Endothelial cell of umbilical vein (primary cell): ENCODE results near the gene KIF5C. TPM values are rescaled to one million over a fixed set of nuclear protein-coding genes. Genes with fewer than 3 reads are reported as not detected.

ENCODE experiments used
- BruUV-seq: library from RNA; stranded (reverse); fragments of 400-500 nt; replicated peaks from 2 replicates; lab custom pipeline; 2021; lab: Mats Ljungman, UMichigan
- CTCF ChIA-PET: fragments of 300-600, 350-600 bp; sonication (Branson Sonifier 250); formaldehyde crosslinking; loops from one replicate; lab custom pipeline; 2021; ENCODE audit warnings: antibody characterized with exemption, inconsistent platforms; lab: Charles Lee
- POLR2A ChIA-PET: fragments of 300-600, 350-600 bp; sonication (Branson Sonifier 250); formaldehyde crosslinking; loops from one replicate; lab custom pipeline; 2021; ENCODE audit warnings: antibody characterized with exemption, inconsistent platforms; lab: Charles Lee
- DNase-seq: peaks from one replicate; pipeline ENCODE4 v3.0.0-alpha.2; 2011; ENCODE audit warnings: low read depth, low spot score
- FAIRE-seq: peaks from 2 replicates; lab custom pipeline; 2011; peaks lifted over from hg19 to GRCh38; lab: Jason Lieb, UNC
- H2AFZ ChIP-seq: 2 replicates; pipeline ENCODE4 v1.6.0; 2012; ENCODE audit warnings: low read depth, low read length, control low read depth, inconsistent platforms
- H3K27ac ChIP-seq: 2 replicates; pipeline ENCODE4 v1.5.1; 2011; ENCODE audit warnings: low read depth, mild to moderate bottlenecking, control low read depth, low read length, moderate library complexity; ENCODE audit not compliant: insufficient read depth
- H3K27me3 ChIP-seq, 2 experiments: 2 replicates each; pipeline versions ENCODE4 v1.6.0 to v1.6.1; 2011; ENCODE audit warnings: low read length in 2 of 2, mixed read lengths in 1 of 2; ENCODE audit not compliant: control insufficient read depth in 2 of 2, insufficient read depth in 2 of 2
- H3K36me3 ChIP-seq, 2 experiments: 2 replicates in 1 of 2; 3 replicates in 1 of 2; pipeline ENCODE4 v1.5.1; 2011; ENCODE audit warnings: low read length in 2 of 2, mild to moderate bottlenecking in 1 of 2, moderate library complexity in 1 of 2; ENCODE audit not compliant: control insufficient read depth in 2 of 2, insufficient read depth in 2 of 2; ENCODE audit errors: extremely low read depth in 1 of 2
- H3K4me1 ChIP-seq: 3 replicates; pipeline ENCODE4 v1.5.1; 2011; ENCODE audit warnings: mild to moderate bottlenecking, low read length; ENCODE audit not compliant: control insufficient read depth, insufficient read depth; ENCODE audit errors: extremely low read depth
- H3K4me2 ChIP-seq: 2 replicates; pipeline ENCODE4 v1.6.1; 2011; ENCODE audit warnings: low read length, control low read depth, mixed read lengths; ENCODE audit not compliant: insufficient read depth
- H3K4me3 ChIP-seq, 3 experiments: fragments of 200-600 bp in 1 of 3; sonication (generic), shearing (Covaris generic) in 1 of 3; replicated peaks in 1 of 3; 2 replicates each; pipeline ENCODE4 v1.5.1; 2011 to 2016; ENCODE audit warnings: control low read depth in 3 of 3, low read length in 3 of 3, mild to moderate bottlenecking in 2 of 3, inconsistent platforms in 1 of 3, low read depth in 1 of 3, moderate library complexity in 1 of 3; ENCODE audit not compliant: insufficient read depth in 1 of 3
- H3K79me2 ChIP-seq: 2 replicates; pipeline ENCODE4 v1.6.0; 2012; ENCODE audit warnings: low read length, inconsistent platforms; ENCODE audit not compliant: control insufficient read depth, insufficient read depth
- H3K9ac ChIP-seq: replicated peaks from 2 replicates; pipeline ENCODE3; 2011; ENCODE audit warnings: low read length, control low read depth; ENCODE audit not compliant: insufficient read depth; ENCODE audit errors: extremely low read depth
- H3K9me1 ChIP-seq: replicated peaks from 3 replicates; pipeline ENCODE4 v1.6.0; 2011; ENCODE audit warnings: mild to moderate bottlenecking, low read length; ENCODE audit not compliant: control insufficient read depth, insufficient read depth; ENCODE audit errors: extremely low read depth
- H3K9me3 ChIP-seq: replicated peaks from 2 replicates; pipeline ENCODE4 v1.5.1; 2012; ENCODE audit warnings: low read length, inconsistent platforms; ENCODE audit not compliant: control insufficient read depth, insufficient read depth
- H4K20me1 ChIP-seq: replicated peaks from 2 replicates; pipeline ENCODE3; 2011; ENCODE audit warnings: mild to moderate bottlenecking, low read length; ENCODE audit not compliant: control insufficient read depth, insufficient read depth; ENCODE audit errors: extremely low read depth
- EZH2 ChIP-seq: IDR thresholded peaks from 2 replicates; pipeline ENCODE4 v1.6.1; 2012; ENCODE audit warnings: borderline replicate concordance, low read depth, mild to moderate bottlenecking, moderate library complexity, low read length, inconsistent platforms; ENCODE audit not compliant: severe bottlenecking
- GATA2 ChIP-seq: IDR thresholded peaks from 2 replicates; pipeline ENCODE4 v1.7.0; 2011; ENCODE audit warnings: low read depth, mild to moderate bottlenecking, moderate library complexity, mixed read lengths, low read length; ENCODE audit not compliant: insufficient read length, insufficient read depth
- JUN ChIP-seq: IDR thresholded peaks from 2 replicates; pipeline ENCODE4 v1.6.1; 2011; ENCODE audit warnings: borderline replicate concordance, low read depth; ENCODE audit not compliant: insufficient read length, insufficient read depth
- POLR2AphosphoS5 ChIP-seq: IDR thresholded peaks from 2 replicates; pipeline ENCODE4 v1.6.1; 2012; ENCODE audit warnings: low read depth, mild to moderate bottlenecking, control low read depth, low read length, moderate library complexity; ENCODE audit not compliant: insufficient read depth
- dilution Hi-C: fragments of 300-500 bp; cut with MboI; formaldehyde crosslinking; loops from one replicate; pipeline ENCODE4 v1.15.0; 2019; ENCODE audit warnings: low sequenced_read_pairs; ENCODE audit not compliant: extremely low pct_ligation_motif_present
- intact Hi-C: fragments of 100-400 bp; cut with micrococcal nuclease; formaldehyde crosslinking; loops from one replicate; pipeline ENCODE4 v1.10.0; 2022
- polyA plus RNA-seq, 4 experiments: library from polyadenylated mRNA; depleted of rRNA in 3 of 4; stranded (reverse) in 3 of 4; unstranded in 1 of 4; fragments of >200 nt; gene quantifications; 2 replicates each; pipeline versions ENCODE4 v1.2.1 to v1.2.3, GENCODE V29; 2011 to 2012; ENCODE audit warnings: missing spikeins in 1 of 4
- total RNA-seq: library from RNA; stranded (reverse); gene quantifications from 2 replicates; pipeline ENCODE4 v1.2.3, GENCODE V29; 2021
- TF ChIP-seq, protein P1 (sequence below): IDR thresholded peaks from 2 replicates; pipeline ENCODE4 v1.6.1; 2011; ENCODE audit not compliant: insufficient read depth, insufficient read length
- TF ChIP-seq, protein P2 (sequence below), 2 donors: IDR thresholded peaks; 1 replicate in 1 of 2; 2 replicates in 1 of 2; pipeline ENCODE4 v1.5.1; 2011; ENCODE audit warnings: low read length in 2 of 2, mild to moderate bottlenecking in 2 of 2, moderate library complexity in 2 of 2, control low read depth in 1 of 2, inconsistent platforms in 1 of 2, low read depth in 1 of 2; ENCODE audit not compliant: insufficient read depth in 1 of 2; ENCODE audit errors: extremely low read depth in 1 of 2

Gene KIF5C
- total and polyA plus RNA-seq, 2 donors (not counting 3 experiments of a cell fraction or from before 2014, with no cell fraction given) = 0.01 to 0.55 TPM

DNA sequence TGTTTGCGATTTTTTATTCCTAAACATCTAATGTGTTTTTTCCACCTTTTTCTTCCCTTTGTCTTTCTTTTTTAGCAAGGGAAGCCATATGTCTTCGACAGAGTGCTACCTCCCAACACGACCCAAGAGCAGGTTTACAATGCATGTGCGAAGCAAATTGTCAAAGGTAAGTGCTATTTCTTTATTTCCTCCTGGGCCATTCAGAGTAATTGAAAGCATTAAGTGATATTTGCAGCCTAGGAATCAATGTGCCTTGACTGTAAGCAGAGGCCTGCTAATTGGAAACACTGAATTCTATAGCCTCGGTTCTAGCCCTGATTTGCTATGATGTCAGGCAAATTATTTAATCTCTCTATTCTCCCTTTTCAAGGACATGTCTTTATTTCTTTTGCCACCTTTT is 47.0 kb downstream of the KIF5C start:
- Histone ChIP-seq H3K4me1 (no peaks in the 10 kb centered on the region), H3K27ac (no peak overlapping the region), H2AFZ (no peak overlapping the region), H3K36me3 (no peaks in the 10 kb centered on the region), H3K9me1 (no peaks in the 10 kb centered on the region), H3K4me2 (no peak overlapping the region), H3K9me3 (no peaks in the 10 kb centered on the region), H3K79me2 (no peaks in the 10 kb centered on the region), H3K9ac (no peak overlapping the region), H3K27me3 (no peaks in the 10 kb centered on the region), H4K20me1 (no peaks in the 10 kb centered on the region), H3K4me3 (no peak overlapping the region)
- intact Hi-C loops (no loop called here), dilution Hi-C loops (no loop called here)
- no peak for FAIRE-seq
- POLR2A ChIA-PET = no interaction called here
- BruUV-seq = no TSS peak
- CTCF ChIA-PET = no interaction called here
- DNase-seq = no peak
- TF ChIP-seq, protein P1, sequence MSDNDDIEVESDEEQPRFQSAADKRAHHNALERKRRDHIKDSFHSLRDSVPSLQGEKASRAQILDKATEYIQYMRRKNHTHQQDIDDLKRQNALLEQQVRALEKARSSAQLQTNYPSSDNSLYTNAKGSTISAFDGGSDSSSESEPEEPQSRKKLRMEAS = no peak
- TF ChIP-seq EZH2 (no peak), GATA2 (no peak), POLR2AphosphoS5 (no peak), JUN (no peak)
- TF ChIP-seq, protein P2, sequence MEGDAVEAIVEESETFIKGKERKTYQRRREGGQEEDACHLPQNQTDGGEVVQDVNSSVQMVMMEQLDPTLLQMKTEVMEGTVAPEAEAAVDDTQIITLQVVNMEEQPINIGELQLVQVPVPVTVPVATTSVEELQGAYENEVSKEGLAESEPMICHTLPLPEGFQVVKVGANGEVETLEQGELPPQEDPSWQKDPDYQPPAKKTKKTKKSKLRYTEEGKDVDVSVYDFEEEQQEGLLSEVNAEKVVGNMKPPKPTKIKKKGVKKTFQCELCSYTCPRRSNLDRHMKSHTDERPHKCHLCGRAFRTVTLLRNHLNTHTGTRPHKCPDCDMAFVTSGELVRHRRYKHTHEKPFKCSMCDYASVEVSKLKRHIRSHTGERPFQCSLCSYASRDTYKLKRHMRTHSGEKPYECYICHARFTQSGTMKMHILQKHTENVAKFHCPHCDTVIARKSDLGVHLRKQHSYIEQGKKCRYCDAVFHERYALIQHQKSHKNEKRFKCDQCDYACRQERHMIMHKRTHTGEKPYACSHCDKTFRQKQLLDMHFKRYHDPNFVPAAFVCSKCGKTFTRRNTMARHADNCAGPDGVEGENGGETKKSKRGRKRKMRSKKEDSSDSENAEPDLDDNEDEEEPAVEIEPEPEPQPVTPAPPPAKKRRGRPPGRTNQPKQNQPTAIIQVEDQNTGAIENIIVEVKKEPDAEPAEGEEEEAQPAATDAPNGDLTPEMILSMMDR (IDR thresholded peaks at IDR 0.05; ENCODE audit: extremely low read depth in 1 of 2, insufficient read depth in 1 of 2, low read depth in 1 of 2, low read length in 2 of 2) = no peak
